ENCODE data around the gene NOS3.

GRCh38 chr7:150971242-150972022 is 19.4 kb upstream of the NOS3 start:
- TF ChIP-seq CTCF (IDR thresholded peaks at IDR 0.05; ENCODE audit: low read depth, low read length) (no peak), EZH2phosphoT487 (IDR thresholded peaks at IDR 0.05; ENCODE audit: low read depth) (no peak)

All from OCI-LY3 (cell line).